Muscle of leg (tissue), 11 donors: ENCODE measurements around the gene HOMER2. TPM values are rescaled to one million over a fixed set of nuclear protein-coding genes. Genes with fewer than 3 reads are reported as not detected.

Experiments
- DNase-seq: peaks from one replicate; pipeline ENCODE4 v3.0.0; 2013
- H3K27ac ChIP-seq: one replicate; pipeline ENCODE4 v1.5.1; 2013; ENCODE audit warnings: mild to moderate bottlenecking, low read length, control low read depth
- H3K27me3 ChIP-seq: one replicate; pipeline ENCODE4 v1.6.1; 2013; ENCODE audit warnings: low read length; ENCODE audit not compliant: control insufficient read depth, insufficient read depth
- H3K36me3 ChIP-seq: one replicate; pipeline ENCODE4 v1.6.1; 2013; ENCODE audit warnings: low read length; ENCODE audit not compliant: control insufficient read depth, insufficient read depth
- H3K4me1 ChIP-seq: one replicate; pipeline ENCODE4 v1.6.1; 2013; ENCODE audit warnings: low read length; ENCODE audit not compliant: control insufficient read depth, insufficient read depth
- H3K4me3 ChIP-seq: one replicate; pipeline ENCODE4 v1.5.1; 2013; ENCODE audit warnings: low read length, control low read depth
- H3K9me3 ChIP-seq: replicated peaks from 2 replicates; pipeline ENCODE4 v1.6.1; 2013; ENCODE audit warnings: low read depth, low read length; ENCODE audit not compliant: control insufficient read depth
- WGBS: methylation state at CpG from one replicate; pipeline ENCODE4 v1.1.5; 2013; ENCODE audit warnings: missing lambda C conversion rate; ENCODE audit not compliant: insufficient coverage; 5-methylcytosine and 5-hydroxymethylcytosine counted together
- polyA plus RNA-seq, 8 donors: library from polyadenylated mRNA; unstranded; fragments of 120-200 nt; gene quantifications; one replicate each; pipeline versions ENCODE4 v1.2.1 to v1.2.3, GENCODE V29; 2013; ENCODE audit warnings: inconsistent platforms in 1 of 8, low replicate concordance in 1 of 8; ENCODE audit not compliant: insufficient read length in 8 of 8, insufficient read depth in 1 of 8
- total RNA-seq: library from RNA; stranded (reverse); fragments of 120-200 nt; gene quantifications from one replicate; pipeline ENCODE4 v1.2.4, GENCODE V29; 2013

The HOMER2 gene
- total and polyA plus RNA-seq, 9 donors: 20.1 to 28.8 (median 26.0) TPM

DNA sequence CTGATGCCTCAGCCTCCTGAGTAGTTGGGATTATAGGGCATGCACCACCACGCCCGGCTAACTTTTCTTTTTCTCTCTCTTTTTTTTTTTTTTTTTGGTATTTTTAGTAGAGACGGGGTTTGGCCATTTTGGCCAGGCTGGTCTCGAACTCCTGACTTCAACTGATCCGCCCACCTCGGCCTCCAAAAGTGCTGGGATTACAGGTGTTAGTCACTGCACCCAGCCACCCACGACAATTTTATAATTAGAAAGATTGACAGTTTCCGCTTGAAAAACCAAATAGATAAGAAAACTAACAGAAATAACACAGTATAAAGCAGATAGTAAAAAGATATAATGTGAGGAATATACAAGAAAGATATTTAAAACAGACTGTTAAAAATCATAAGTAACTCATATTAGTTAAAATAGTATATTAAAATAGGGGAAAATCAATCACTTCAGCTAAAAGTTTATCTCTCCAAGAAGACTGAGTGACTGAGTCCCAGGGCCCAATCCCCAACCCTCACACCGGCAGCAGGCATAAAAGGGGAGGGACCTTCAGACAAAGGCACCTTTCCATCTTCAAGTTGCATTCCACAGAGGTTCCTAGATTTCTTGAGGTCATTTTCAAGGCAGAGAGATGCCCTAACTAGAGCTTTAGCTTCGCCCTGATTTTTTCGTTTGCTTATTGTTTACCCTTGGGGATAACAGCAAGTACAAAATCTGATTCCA is 144.4 kb downstream of the HOMER2 start:
- Histone ChIP-seq H3K4me1 (peaks cover 20% of the 10 kb centered on the region), H3K36me3 (peaks cover 2% of the 10 kb centered on the region), H3K27ac (peak overlapping the region; percentile 88), H3K4me3 (no peak overlapping the region), H3K27me3 (no peaks in the 10 kb centered on the region), H3K9me3 (no peaks in the 10 kb centered on the region)
- 91% methylated on average over 7 of the region's 11 CpGs for WGBS
- no peak for DNase-seq

DNA sequence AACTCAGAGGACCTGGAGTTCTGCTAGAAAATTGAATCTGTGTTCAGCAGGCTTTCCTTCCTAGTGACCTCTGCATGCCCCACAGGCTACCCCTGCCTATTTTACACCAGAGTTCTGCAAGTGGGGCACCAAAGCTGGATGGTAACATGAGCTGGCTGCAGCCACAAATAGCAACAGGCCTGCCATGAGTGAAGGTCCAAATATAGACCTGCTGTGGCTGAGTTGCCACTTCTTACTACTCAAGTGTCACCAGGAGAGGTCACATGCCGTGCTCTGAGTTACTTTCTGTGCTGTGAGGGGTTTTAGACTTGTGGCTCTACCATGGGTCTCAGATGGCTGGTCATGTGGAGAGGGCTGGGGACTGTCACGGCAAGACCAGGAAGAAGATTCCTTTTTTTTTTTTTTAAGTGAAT is 146.5 kb downstream of the HOMER2 start, which contains the start of gene FSD2:
Gene FSD2 (minus strand): TSS at position 76 of the 413 bp plus-strand sequence. CDS start 18,679 bp downstream, outside the sequence.
- H3K4me3 ChIP-seq: peak within 1 kb of the TSS; percentile 39
- peak within 1 kb of the TSS; percentile 84 for H3K27ac ChIP-seq
- H3K36me3 ChIP-seq: peaks cover 3% of the 10 kb centered on the region
- peaks cover 24% of the 10 kb centered on the region for H3K4me1 ChIP-seq
- WGBS: no CpG with 5 or more reads among the region's 2 CpGs
- no peaks in the 10 kb centered on the region for H3K9me3 ChIP-seq
- no peaks in the 10 kb centered on the region for H3K27me3 ChIP-seq
- DNase-seq: peak; percentile 85

DNA sequence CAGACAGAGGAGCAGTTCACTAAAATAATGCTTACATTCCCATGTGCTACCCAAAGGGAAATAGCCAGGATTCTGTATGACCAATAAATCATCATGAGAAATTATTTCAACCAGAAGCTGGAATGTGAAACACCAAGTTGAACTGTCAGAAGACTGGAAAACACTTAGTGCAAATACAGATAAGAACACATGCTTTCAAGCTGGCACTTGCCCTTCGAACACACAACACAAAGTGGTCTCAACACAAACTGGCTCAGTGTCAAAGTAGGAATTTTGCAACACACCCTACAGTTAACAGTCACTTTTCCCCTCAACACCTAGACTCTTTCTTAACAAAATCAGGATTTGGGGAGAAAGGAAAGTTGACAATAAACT is 148.0 kb downstream of the HOMER2 start:
- Histone ChIP-seq H3K4me3 (peak overlapping the region; percentile 39), H3K27me3 (no peaks in the 10 kb centered on the region), H3K36me3 (peaks cover 3% of the 10 kb centered on the region), H3K27ac (peak overlapping the region; percentile 84), H3K9me3 (no peaks in the 10 kb centered on the region), H3K4me1 (peaks cover 31% of the 10 kb centered on the region)
- DNase-seq: no peak
- 75% methylated on average over 1 of the region's 1 CpG for WGBS

DNA sequence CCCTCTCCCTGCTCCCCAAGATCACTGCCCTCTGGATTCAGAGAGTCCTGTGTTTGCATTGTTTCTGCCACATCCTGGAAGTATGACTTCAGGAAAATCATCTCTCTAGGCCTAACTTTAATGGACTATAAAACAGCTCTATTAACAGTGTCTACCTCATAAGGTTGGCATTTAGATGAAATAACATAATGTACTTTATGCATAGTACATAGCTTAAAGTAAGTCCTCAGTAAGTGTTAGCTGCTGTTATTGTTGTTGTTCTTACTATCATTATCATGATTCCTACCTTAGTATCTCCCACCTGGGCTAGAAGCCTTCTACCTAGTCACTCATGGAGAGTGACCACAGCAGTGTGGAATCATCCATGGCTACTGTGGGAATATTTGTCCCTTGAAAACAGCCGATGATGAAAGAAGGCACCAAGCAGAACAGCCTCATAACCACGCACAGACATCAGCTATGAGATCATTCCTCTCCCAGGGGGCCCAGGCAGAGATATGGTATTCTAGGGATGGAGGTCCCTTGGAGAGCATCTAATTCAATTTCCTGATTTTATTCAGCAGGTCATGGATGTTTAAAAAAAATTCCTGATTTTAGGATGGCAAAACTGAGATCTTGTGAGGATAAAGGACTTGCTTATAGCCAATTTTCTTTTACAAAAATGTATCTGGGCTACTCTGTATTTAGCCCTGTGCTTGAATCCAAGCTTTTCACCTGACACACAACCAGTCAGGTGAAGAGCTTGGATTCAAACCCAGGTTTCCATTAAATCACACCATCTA is 148.5 kb downstream of the HOMER2 start:
- no peaks in the 10 kb centered on the region for H3K9me3 ChIP-seq
- DNase-seq: no peak
- H3K4me3 ChIP-seq: peak overlapping the region; percentile 39
- whole genome bisulfite sequencing: no CpG with 5 or more reads among the region's 2 CpGs
- no peaks in the 10 kb centered on the region for H3K27me3 ChIP-seq
- peaks cover 3% of the 10 kb centered on the region for H3K36me3 ChIP-seq
- peaks cover 35% of the 10 kb centered on the region for H3K4me1 ChIP-seq
- H3K27ac ChIP-seq: peak overlapping the region; percentile 84

DNA sequence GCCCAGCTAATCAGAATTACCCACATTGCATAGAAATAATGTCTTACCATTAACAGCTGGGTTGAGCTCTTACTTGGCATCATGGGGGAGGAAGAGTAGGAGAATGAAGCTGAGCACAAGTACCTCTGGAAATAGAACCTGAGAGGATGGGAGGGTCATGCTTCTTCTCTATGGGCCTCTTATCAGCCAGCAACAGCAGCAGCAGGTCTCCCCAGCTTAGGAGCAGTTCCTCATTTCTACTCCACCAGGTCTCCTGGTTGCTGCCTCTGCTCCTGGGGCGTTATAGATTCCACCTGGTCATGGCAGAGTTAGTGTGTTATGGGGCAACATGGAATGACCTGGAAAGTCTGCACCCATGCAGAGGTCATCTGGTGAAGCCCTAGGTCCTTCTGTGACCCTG is 150.0 kb downstream of the HOMER2 start:
- no peaks in the 10 kb centered on the region for H3K27me3 ChIP-seq
- H3K36me3 ChIP-seq: peaks cover 3% of the 10 kb centered on the region
- no peak overlapping the region for H3K4me3 ChIP-seq
- H3K9me3 ChIP-seq: no peaks in the 10 kb centered on the region
- WGBS: no CpG with 5 or more reads among the region's 1 CpG
- H3K4me1 ChIP-seq: peaks cover 27% of the 10 kb centered on the region
- DNase-seq: no peak
- no peak overlapping the region for H3K27ac ChIP-seq

DNA sequence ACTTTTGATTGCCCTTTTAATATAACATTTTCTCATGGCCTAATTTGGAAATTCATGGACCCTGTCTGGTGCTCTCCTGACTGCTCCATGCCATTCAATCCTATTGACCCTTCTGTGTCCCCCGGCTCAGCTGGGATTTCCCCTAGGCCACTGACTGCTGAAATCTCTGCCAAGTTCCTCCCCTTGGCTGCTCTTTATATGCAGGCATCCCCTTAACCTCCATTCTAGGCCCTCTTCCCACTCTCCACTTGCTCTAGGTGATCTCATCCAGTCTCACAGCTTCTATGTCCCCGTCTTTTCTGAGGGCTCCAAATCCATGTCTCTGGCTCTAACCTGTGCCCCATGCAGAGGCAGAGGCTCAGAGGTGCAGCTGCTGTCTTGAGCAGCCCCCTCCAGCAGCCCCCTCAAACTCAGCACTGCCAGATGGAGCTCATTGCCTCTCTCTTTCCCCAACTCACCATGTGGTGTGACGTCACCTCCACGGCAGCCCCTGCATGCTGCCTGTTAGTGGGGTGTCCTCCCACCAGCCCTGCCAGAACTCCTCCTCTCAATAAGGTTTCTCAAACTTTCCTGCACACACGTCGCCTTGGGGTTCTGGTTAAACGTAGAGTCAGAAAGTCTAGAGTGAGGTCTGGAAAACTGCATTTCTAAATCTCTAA is 153.2 kb downstream of the HOMER2 start:
- 50% methylated on average over 2 of the region's 7 CpGs for WGBS
- H3K36me3 ChIP-seq: peaks cover 3% of the 10 kb centered on the region
- peaks cover 24% of the 10 kb centered on the region for H3K4me1 ChIP-seq
- no peaks in the 10 kb centered on the region for H3K27me3 ChIP-seq
- H3K27ac ChIP-seq: peak overlapping the region; percentile 59
- H3K9me3 ChIP-seq: no peaks in the 10 kb centered on the region
- no peak overlapping the region for H3K4me3 ChIP-seq
- DNase-seq: peak; percentile 29

Other genes starting within 250 kb of the HOMER2 start
- gene AP3B2, start 242.8 kb downstream of the HOMER2 start, total RNA-seq: 0.18 TPM
- under 1 TPM; 0.38 to 0.82 (median 0.53) TPM for gene AP3B2, start 242.8 kb downstream of the HOMER2 start, polyA plus RNA-seq
- gene FSD2, start 146.7 kb downstream of the HOMER2 start, total RNA-seq: 44.4 TPM
- gene FSD2, start 146.7 kb downstream of the HOMER2 start, polyA plus RNA-seq: 10 to 100 TPM; 22.1 to 50.1 (median 37.8) TPM
- 4.3 TPM for gene WHAMM, start 143.1 kb downstream of the HOMER2 start, total RNA-seq
- 1 to 10 TPM; 6.8 to 9.3 (median 8.7) TPM for gene WHAMM, start 143.1 kb downstream of the HOMER2 start, polyA plus RNA-seq
- 30.7 TPM for gene RAMAC, start 33.5 kb upstream of the HOMER2 start, total RNA-seq
- 10 to 100 TPM; 27.0 to 32.7 (median 30.1) TPM for gene RAMAC, start 33.5 kb upstream of the HOMER2 start, polyA plus RNA-seq
- gene C15orf40, start 58.9 kb upstream of the HOMER2 start, total RNA-seq: 17.5 TPM
- gene C15orf40, start 58.9 kb upstream of the HOMER2 start, polyA plus RNA-seq: 10 to 100 TPM; 12.2 to 21.6 (median 14.0) TPM
- 107 TPM for gene BTBD1, start 114.5 kb upstream of the HOMER2 start, total RNA-seq
- 100 to 1,000 TPM in 5 of 8 donors, 10 to 100 TPM in 3; 89.8 to 129 (median 109) TPM for gene BTBD1, start 114.5 kb upstream of the HOMER2 start, polyA plus RNA-seq
- 33.9 TPM for gene TM6SF1, start 154.9 kb upstream of the HOMER2 start, total RNA-seq
- 10 to 100 TPM; 43.7 to 69.2 (median 55.4) TPM for gene TM6SF1, start 154.9 kb upstream of the HOMER2 start, polyA plus RNA-seq